Endothelial cell of umbilical vein (primary cell): ENCODE data around the gene SCGB1D2. TPM values are rescaled to one million over a fixed set of nuclear protein-coding genes. Genes with fewer than 3 reads are reported as not detected.

ENCODE experiments used
- BruUV-seq: library from RNA; stranded (reverse); fragments of 400-500 nt; replicated peaks from 2 replicates; lab custom pipeline; 2021; lab: Mats Ljungman, UMichigan
- CTCF ChIA-PET: fragments of 300-600, 350-600 bp; sonication (Branson Sonifier 250); formaldehyde crosslinking; loops from one replicate; lab custom pipeline; 2021; ENCODE audit warnings: antibody characterized with exemption, inconsistent platforms; lab: Charles Lee
- POLR2A ChIA-PET: fragments of 300-600, 350-600 bp; sonication (Branson Sonifier 250); formaldehyde crosslinking; loops from one replicate; lab custom pipeline; 2021; ENCODE audit warnings: antibody characterized with exemption, inconsistent platforms; lab: Charles Lee
- DNase-seq: peaks from one replicate; pipeline ENCODE4 v3.0.0-alpha.2; 2011; ENCODE audit warnings: low read depth, low spot score
- FAIRE-seq: peaks from 2 replicates; lab custom pipeline; 2011; peaks lifted over from hg19 to GRCh38; lab: Jason Lieb, UNC
- H2AFZ ChIP-seq: 2 replicates; pipeline ENCODE4 v1.6.0; 2012; ENCODE audit warnings: low read depth, low read length, control low read depth, inconsistent platforms
- H3K27ac ChIP-seq: 2 replicates; pipeline ENCODE4 v1.5.1; 2011; ENCODE audit warnings: low read depth, mild to moderate bottlenecking, control low read depth, low read length, moderate library complexity; ENCODE audit not compliant: insufficient read depth
- H3K27me3 ChIP-seq, 2 experiments: 2 replicates each; pipeline versions ENCODE4 v1.6.0 to v1.6.1; 2011; ENCODE audit warnings: low read length in 2 of 2, mixed read lengths in 1 of 2; ENCODE audit not compliant: control insufficient read depth in 2 of 2, insufficient read depth in 2 of 2
- H3K36me3 ChIP-seq, 2 experiments: 2 replicates in 1 of 2; 3 replicates in 1 of 2; pipeline ENCODE4 v1.5.1; 2011; ENCODE audit warnings: low read length in 2 of 2, mild to moderate bottlenecking in 1 of 2, moderate library complexity in 1 of 2; ENCODE audit not compliant: control insufficient read depth in 2 of 2, insufficient read depth in 2 of 2; ENCODE audit errors: extremely low read depth in 1 of 2
- H3K4me1 ChIP-seq: 3 replicates; pipeline ENCODE4 v1.5.1; 2011; ENCODE audit warnings: mild to moderate bottlenecking, low read length; ENCODE audit not compliant: control insufficient read depth, insufficient read depth; ENCODE audit errors: extremely low read depth
- H3K4me2 ChIP-seq: 2 replicates; pipeline ENCODE4 v1.6.1; 2011; ENCODE audit warnings: low read length, control low read depth, mixed read lengths; ENCODE audit not compliant: insufficient read depth
- H3K4me3 ChIP-seq, 3 experiments: fragments of 200-600 bp in 1 of 3; sonication (generic), shearing (Covaris generic) in 1 of 3; replicated peaks in 1 of 3; 2 replicates each; pipeline ENCODE4 v1.5.1; 2011 to 2016; ENCODE audit warnings: control low read depth in 3 of 3, low read length in 3 of 3, mild to moderate bottlenecking in 2 of 3, inconsistent platforms in 1 of 3, low read depth in 1 of 3, moderate library complexity in 1 of 3; ENCODE audit not compliant: insufficient read depth in 1 of 3
- H3K79me2 ChIP-seq: 2 replicates; pipeline ENCODE4 v1.6.0; 2012; ENCODE audit warnings: low read length, inconsistent platforms; ENCODE audit not compliant: control insufficient read depth, insufficient read depth
- H3K9ac ChIP-seq: replicated peaks from 2 replicates; pipeline ENCODE3; 2011; ENCODE audit warnings: low read length, control low read depth; ENCODE audit not compliant: insufficient read depth; ENCODE audit errors: extremely low read depth
- H3K9me1 ChIP-seq: replicated peaks from 3 replicates; pipeline ENCODE4 v1.6.0; 2011; ENCODE audit warnings: mild to moderate bottlenecking, low read length; ENCODE audit not compliant: control insufficient read depth, insufficient read depth; ENCODE audit errors: extremely low read depth
- H3K9me3 ChIP-seq: replicated peaks from 2 replicates; pipeline ENCODE4 v1.5.1; 2012; ENCODE audit warnings: low read length, inconsistent platforms; ENCODE audit not compliant: control insufficient read depth, insufficient read depth
- H4K20me1 ChIP-seq: replicated peaks from 2 replicates; pipeline ENCODE3; 2011; ENCODE audit warnings: mild to moderate bottlenecking, low read length; ENCODE audit not compliant: control insufficient read depth, insufficient read depth; ENCODE audit errors: extremely low read depth
- CTCF ChIP-seq, 2 donors: IDR thresholded peaks; 1 replicate in 1 of 2; 2 replicates in 1 of 2; pipeline ENCODE4 v1.5.1; 2011; ENCODE audit warnings: low read length in 2 of 2, mild to moderate bottlenecking in 2 of 2, moderate library complexity in 2 of 2, control low read depth in 1 of 2, inconsistent platforms in 1 of 2, low read depth in 1 of 2; ENCODE audit not compliant: insufficient read depth in 1 of 2; ENCODE audit errors: extremely low read depth in 1 of 2
- EZH2 ChIP-seq: IDR thresholded peaks from 2 replicates; pipeline ENCODE4 v1.6.1; 2012; ENCODE audit warnings: borderline replicate concordance, low read depth, mild to moderate bottlenecking, moderate library complexity, low read length, inconsistent platforms; ENCODE audit not compliant: severe bottlenecking
- FOS ChIP-seq: IDR thresholded peaks from 2 replicates; pipeline ENCODE4 v1.6.1; 2011; ENCODE audit warnings: mild to moderate bottlenecking, low read length, moderate library complexity, borderline replicate concordance; ENCODE audit not compliant: insufficient read depth
- GATA2 ChIP-seq: IDR thresholded peaks from 2 replicates; pipeline ENCODE4 v1.7.0; 2011; ENCODE audit warnings: low read depth, mild to moderate bottlenecking, moderate library complexity, mixed read lengths, low read length; ENCODE audit not compliant: insufficient read length, insufficient read depth
- JUN ChIP-seq: IDR thresholded peaks from 2 replicates; pipeline ENCODE4 v1.6.1; 2011; ENCODE audit warnings: borderline replicate concordance, low read depth; ENCODE audit not compliant: insufficient read length, insufficient read depth
- MYC ChIP-seq: IDR thresholded peaks from one replicate; pipeline ENCODE4 v1.6.1; 2011; ENCODE audit warnings: mild to moderate bottlenecking, low read depth, low read length
- POLR2AphosphoS5 ChIP-seq: IDR thresholded peaks from 2 replicates; pipeline ENCODE4 v1.6.1; 2012; ENCODE audit warnings: low read depth, mild to moderate bottlenecking, control low read depth, low read length, moderate library complexity; ENCODE audit not compliant: insufficient read depth
- dilution Hi-C: fragments of 300-500 bp; cut with MboI; formaldehyde crosslinking; loops from one replicate; pipeline ENCODE4 v1.15.0; 2019; ENCODE audit warnings: low sequenced_read_pairs; ENCODE audit not compliant: extremely low pct_ligation_motif_present
- intact Hi-C: fragments of 100-400 bp; cut with micrococcal nuclease; formaldehyde crosslinking; loops from one replicate; pipeline ENCODE4 v1.10.0; 2022
- polyA plus RNA-seq, 4 experiments: library from polyadenylated mRNA; depleted of rRNA in 3 of 4; stranded (reverse) in 3 of 4; unstranded in 1 of 4; fragments of >200 nt; gene quantifications; 2 replicates each; pipeline versions ENCODE4 v1.2.1 to v1.2.3, GENCODE V29; 2011 to 2012; ENCODE audit warnings: missing spikeins in 1 of 4
- total RNA-seq: library from RNA; stranded (reverse); gene quantifications from 2 replicates; pipeline ENCODE4 v1.2.3, GENCODE V29; 2021

The SCGB1D2 gene
- total and polyA plus RNA-seq, 2 donors (not counting 3 experiments of a cell fraction or from before 2014, with no cell fraction given): not detected

DNA sequence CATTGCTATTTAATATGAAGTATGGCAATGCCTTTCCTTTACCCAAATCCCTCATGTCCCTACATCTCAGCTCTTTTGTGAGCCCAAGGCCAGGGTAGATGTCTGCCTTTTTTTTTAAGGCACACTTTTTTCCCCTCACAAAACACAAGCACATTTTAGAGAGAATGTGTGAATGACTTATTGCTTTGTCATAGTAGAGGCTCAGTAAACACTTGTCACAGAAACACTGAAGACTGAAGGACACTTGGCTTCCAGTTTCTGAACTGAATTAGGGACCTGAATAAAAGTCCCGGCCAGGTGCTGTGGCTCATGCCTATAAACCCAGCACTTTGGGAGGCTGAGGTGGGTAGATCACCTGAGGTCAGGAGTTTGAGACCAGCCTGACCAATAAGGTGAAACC is 25.0 kb downstream of the SCGB1D2 start:
- Histone ChIP-seq H3K27me3 (peaks cover 4 to 7% of the 10 kb centered on the region in 2 experiments), H3K9me3 (no peaks in the 10 kb centered on the region), H2AFZ (no peak overlapping the region), H3K36me3 (no peaks in the 10 kb centered on the region), H3K79me2 (no peaks in the 10 kb centered on the region), H3K9me1 (no peaks in the 10 kb centered on the region), H3K4me3 (no peak overlapping the region), H3K4me2 (no peak overlapping the region), H3K27ac (no peak overlapping the region), H3K4me1 (peaks cover 28% of the 10 kb centered on the region), H3K9ac (no peak overlapping the region), H4K20me1 (no peaks in the 10 kb centered on the region)
- DNase-seq: no peak
- ChIA-PET CTCF (interaction anchor here (1.2 to 1.6 kb wide), 3 partner anchors 20 to 50 kb away, joined by 3 to 5 read pairs (median 4); no protein-coding TSS in a partner anchor), POLR2A (no interaction called here)
- no peak for TF ChIP-seq FOS
- no peak for TF ChIP-seq MYC
- TF ChIP-seq CTCF (IDR thresholded peaks at IDR 0.05; ENCODE audit: extremely low read depth in 1 of 2, insufficient read depth in 1 of 2, low read depth in 1 of 2, low read length in 2 of 2): no peak
- no peak for TF ChIP-seq JUN
- no peak for TF ChIP-seq POLR2AphosphoS5
- TF ChIP-seq EZH2: no peak
- TF ChIP-seq GATA2: no peak
- dilution Hi-C loops (no loop called here), intact Hi-C loops (no loop called here)
- BruUV-seq: no TSS peak
- no peak for FAIRE-seq
